IMR-90 (cell line): ENCODE data around the gene NAP1L1. TPM values are rescaled to one million over a fixed set of nuclear protein-coding genes. Genes with fewer than 3 reads are reported as not detected.

Experiments used
- ATAC-seq: fragments of 200-7000 bp; cut with Tn5 transposase; 2 replicates; pipeline ENCODE4 v1.9.1; 2020; ENCODE audit warnings: low read depth, mild to moderate bottlenecking, moderate library complexity
- BruUV-seq: library from RNA; stranded (reverse); fragments of 400-500 nt; replicated peaks from 2 replicates; lab custom pipeline; 2021; lab: Mats Ljungman, UMichigan
- CTCF ChIA-PET: fragments of 300-600 bp; formaldehyde crosslinking; extraction: SDS; loops from one replicate; lab custom pipeline; 2021; ENCODE audit warnings: antibody characterized with exemption; lab: Yijun Ruan, JAX
- POLR2A ChIA-PET: fragments of 300-600 bp; sonication (Branson Sonifier 250); formaldehyde crosslinking; loops from one replicate; lab custom pipeline; 2022; ENCODE audit warnings: antibody characterized with exemption; ENCODE audit not compliant: unreplicated experiment; lab: Charles Lee
- DNase-seq: peaks from one replicate; pipeline ENCODE4 v3.0.0; 2013
- H2AFZ ChIP-seq: replicated peaks from 2 replicates; pipeline ENCODE3; 2013; ENCODE audit warnings: low read length, mild to moderate bottlenecking; ENCODE audit not compliant: poor library complexity
- H2AK5ac ChIP-seq: 2 replicates; pipeline ENCODE4 v1.6.1; 2013; ENCODE audit warnings: low read depth, low read length, inconsistent platforms
- H2AK9ac ChIP-seq: replicated peaks from 2 replicates; pipeline ENCODE3; 2013; ENCODE audit warnings: mild to moderate bottlenecking, low read depth, low read length, moderate library complexity; ENCODE audit not compliant: poor library complexity
- H2BK120ac ChIP-seq: 2 replicates; pipeline ENCODE4 v1.6.1; 2013; ENCODE audit warnings: low read depth, low read length, inconsistent platforms
- H2BK15ac ChIP-seq: 3 replicates; pipeline ENCODE4 v1.6.1; 2013; ENCODE audit warnings: low read depth, low read length, inconsistent platforms
- H2BK20ac ChIP-seq: 2 replicates; pipeline ENCODE4 v1.6.1; 2013; ENCODE audit warnings: low read depth, mild to moderate bottlenecking, inconsistent platforms, low read length, moderate library complexity
- H2BK5ac ChIP-seq: 2 replicates; pipeline ENCODE4 v1.6.1; 2013; ENCODE audit warnings: mild to moderate bottlenecking, low read depth, low read length, inconsistent platforms; ENCODE audit not compliant: poor library complexity, severe bottlenecking
- H3K14ac ChIP-seq: replicated peaks from 2 replicates; pipeline ENCODE4 v1.6.1; 2013; ENCODE audit warnings: low read depth, low read length, inconsistent platforms
- H3K18ac ChIP-seq: 2 replicates; pipeline ENCODE4 v1.6.1; 2013; ENCODE audit warnings: low read depth, low read length, control low read depth
- H3K23ac ChIP-seq: 2 replicates; pipeline ENCODE4 v1.6.1; 2013; ENCODE audit warnings: low read depth, low read length, inconsistent platforms
- H3K27ac ChIP-seq: 2 replicates; pipeline ENCODE4 v1.5.1; 2013; ENCODE audit warnings: mild to moderate bottlenecking, control low read depth, low read length; ENCODE audit not compliant: insufficient read depth
- H3K27me3 ChIP-seq: 2 replicates; pipeline ENCODE4 v1.6.1; 2013; ENCODE audit warnings: low read length; ENCODE audit not compliant: control insufficient read depth, insufficient read depth
- H3K36me3 ChIP-seq: 2 replicates; pipeline ENCODE4 v1.6.1; 2013; ENCODE audit warnings: low read length, mixed read lengths; ENCODE audit not compliant: control insufficient read depth, insufficient read depth
- H3K4ac ChIP-seq: 2 replicates; pipeline ENCODE4 v1.6.1; 2013; ENCODE audit warnings: low read depth, low read length, inconsistent platforms
- H3K4me1 ChIP-seq: 2 replicates; pipeline ENCODE4 v1.6.1; 2013; ENCODE audit warnings: low read length, mixed read lengths; ENCODE audit not compliant: control insufficient read depth, insufficient read depth
- H3K4me2 ChIP-seq: 2 replicates; pipeline ENCODE4 v1.6.1; 2013; ENCODE audit warnings: low read depth, mild to moderate bottlenecking, control low read depth, low read length, moderate library complexity
- H3K4me3 ChIP-seq: 2 replicates; pipeline ENCODE4 v1.5.1; 2013; ENCODE audit warnings: low read depth, mild to moderate bottlenecking, control low read depth, low read length, moderate library complexity; ENCODE audit not compliant: insufficient read depth
- H3K56ac ChIP-seq: 2 replicates; pipeline ENCODE4 v1.6.1; 2013; ENCODE audit warnings: low read length, inconsistent platforms; ENCODE audit not compliant: insufficient read depth; ENCODE audit errors: extremely low read depth
- H3K79me1 ChIP-seq, 2 experiments: 2 replicates each; pipeline ENCODE4 v1.6.1; 2013; ENCODE audit warnings: low read length in 2 of 2, inconsistent platforms in 1 of 2, low read depth in 1 of 2
- H3K9ac ChIP-seq: 2 replicates; pipeline ENCODE4 v1.6.1; 2013; ENCODE audit warnings: low read depth, low read length, control low read depth
- H3K9me1 ChIP-seq: 2 replicates; pipeline ENCODE4 v1.6.1; 2013; ENCODE audit warnings: low read length, inconsistent platforms; ENCODE audit not compliant: insufficient read depth
- H3K9me3 ChIP-seq: 2 replicates; pipeline ENCODE4 v1.6.1; 2013; ENCODE audit warnings: low read length; ENCODE audit not compliant: control insufficient read depth, insufficient read depth
- H4K20me1 ChIP-seq: 2 replicates; pipeline ENCODE4 v1.6.1; 2013; ENCODE audit warnings: low read length, inconsistent platforms; ENCODE audit not compliant: insufficient read depth
- H4K5ac ChIP-seq: 2 replicates; pipeline ENCODE4 v1.6.1; 2013; ENCODE audit warnings: mild to moderate bottlenecking, low read depth, low read length, control low read depth
- H4K8ac ChIP-seq, 2 experiments: 2 replicates each; pipeline ENCODE4 v1.6.1; 2013; ENCODE audit warnings: low read depth in 2 of 2, low read length in 2 of 2, control low read depth in 1 of 2, inconsistent platforms in 1 of 2
- H4K91ac ChIP-seq: 2 replicates; pipeline ENCODE4 v1.6.1; 2013; ENCODE audit warnings: low read depth, low read length, inconsistent platforms; ENCODE audit not compliant: insufficient read depth
- BHLHE40 ChIP-seq: fragments of 150-350 bp; IDR thresholded peaks from 2 replicates; pipeline ENCODE4 v1.6.1; 2016; ENCODE audit warnings: mild to moderate bottlenecking, low read depth, low read length
- CEBPB ChIP-seq: IDR thresholded peaks from 2 replicates; pipeline ENCODE4 v1.6.1; 2012; ENCODE audit warnings: low read depth, low read length, improper control_type of control experiment
- CHD1 ChIP-seq: IDR thresholded peaks from 2 replicates; pipeline ENCODE4 v1.6.1; 2012; ENCODE audit warnings: low read depth, low read length, improper control_type of control experiment
- FOS ChIP-seq: fragments of 150-350 bp; IDR thresholded peaks from 2 replicates; pipeline ENCODE4 v1.6.1; 2016; ENCODE audit warnings: low read depth, low read length
- MAFK ChIP-seq: IDR thresholded peaks from 2 replicates; pipeline ENCODE4 v1.6.1; 2012; ENCODE audit warnings: low read depth, low read length, improper control_type of control experiment
- MXI1 ChIP-seq: IDR thresholded peaks from 2 replicates; pipeline ENCODE4 v1.6.1; 2012; ENCODE audit warnings: low read depth, mild to moderate bottlenecking, low read length, moderate library complexity, borderline replicate concordance
- NFE2L2 ChIP-seq: fragments of 150-350 bp; IDR thresholded peaks from 2 replicates; pipeline ENCODE4 v1.6.1; 2016; ENCODE audit warnings: low read depth, mild to moderate bottlenecking, low read length
- POLR2A ChIP-seq: IDR thresholded peaks from 2 replicates; pipeline ENCODE4 v1.6.1; 2012; ENCODE audit warnings: mild to moderate bottlenecking, low read depth, low read length
- RAD21 ChIP-seq: IDR thresholded peaks from 2 replicates; pipeline ENCODE4 v1.6.1; 2012; ENCODE audit warnings: low read length, improper control_type of control experiment
- RCOR1 ChIP-seq: IDR thresholded peaks from 2 replicates; pipeline ENCODE4 v1.6.1; 2012; ENCODE audit warnings: mild to moderate bottlenecking, low read length, improper control_type of control experiment; ENCODE audit not compliant: insufficient replicate concordance
- RFX5 ChIP-seq: IDR thresholded peaks from 2 replicates; pipeline ENCODE4 v1.8.0; 2012; ENCODE audit warnings: low read depth, mild to moderate bottlenecking, low read length, moderate library complexity
- SMC3 ChIP-seq: fragments of 150-350 bp; IDR thresholded peaks from 2 replicates; pipeline ENCODE4 v1.6.1; 2016; ENCODE audit warnings: low read depth, mild to moderate bottlenecking, antibody characterized with exemption, low read length, moderate library complexity
- WGBS, 2 experiments: methylation state at CpG; one replicate each; pipeline versions ENCODE4 v1.1.5 to v1.1.7; 2013; ENCODE audit warnings: missing lambda C conversion rate in 2 of 2; ENCODE audit not compliant: insufficient read length in 1 of 2; ENCODE audit errors: extremely low coverage in 2 of 2; 5-methylcytosine and 5-hydroxymethylcytosine counted together
- dilution Hi-C: fragments of 300-500 bp; cut with HindIII; formaldehyde crosslinking; loops from one replicate; pipeline ENCODE4 v1.14.3; 2018; ENCODE audit warnings: low sequenced_read_pairs; ENCODE audit not compliant: unreplicated experiment
- in situ Hi-C: fragments of 300-500 bp; cut with MboI; formaldehyde crosslinking; loops from 3 replicates; pipeline ENCODE4 v1.14.3; 2019; ENCODE audit warnings: low sequenced_read_pairs, inconsistent platforms, mixed read lengths
- intact Hi-C: fragments of 100-400 bp; cut with micrococcal nuclease; formaldehyde crosslinking; loops from 2 replicates; pipeline ENCODE4 v1.10.0; 2022
- polyA plus RNA-seq, 3 experiments: library from polyadenylated mRNA; depleted of rRNA; stranded (reverse); fragments of >200 nt; gene quantifications; 2 replicates each; pipeline ENCODE4 v1.2.3, GENCODE V29; 2012; ENCODE audit warnings: low replicate concordance in 1 of 3
- total RNA-seq: library from RNA; depleted of rRNA; stranded (reverse); fragments of >200 nt; gene quantifications from 2 replicates; pipeline ENCODE4 v1.2.3, GENCODE V29; 2012
- TF ChIP-seq, protein P1 (sequence below): fragments of 150-350 bp; IDR thresholded peaks from 2 replicates; pipeline ENCODE4 v1.6.1; 2016; ENCODE audit warnings: low read depth, mild to moderate bottlenecking, low read length, moderate library complexity, borderline replicate concordance
- TF ChIP-seq, protein P2 (sequence below): fragments of 150-350 bp; IDR thresholded peaks from 2 replicates; pipeline ENCODE4 v1.6.1; 2017; ENCODE audit warnings: mild to moderate bottlenecking, antibody characterized with exemption, low read length, low read depth

NAP1L1 gene
- total and polyA plus RNA-seq, 2 of the 4 experiments (the other 2 are of a cell fraction): 86.4 to 200 TPM

DNA sequence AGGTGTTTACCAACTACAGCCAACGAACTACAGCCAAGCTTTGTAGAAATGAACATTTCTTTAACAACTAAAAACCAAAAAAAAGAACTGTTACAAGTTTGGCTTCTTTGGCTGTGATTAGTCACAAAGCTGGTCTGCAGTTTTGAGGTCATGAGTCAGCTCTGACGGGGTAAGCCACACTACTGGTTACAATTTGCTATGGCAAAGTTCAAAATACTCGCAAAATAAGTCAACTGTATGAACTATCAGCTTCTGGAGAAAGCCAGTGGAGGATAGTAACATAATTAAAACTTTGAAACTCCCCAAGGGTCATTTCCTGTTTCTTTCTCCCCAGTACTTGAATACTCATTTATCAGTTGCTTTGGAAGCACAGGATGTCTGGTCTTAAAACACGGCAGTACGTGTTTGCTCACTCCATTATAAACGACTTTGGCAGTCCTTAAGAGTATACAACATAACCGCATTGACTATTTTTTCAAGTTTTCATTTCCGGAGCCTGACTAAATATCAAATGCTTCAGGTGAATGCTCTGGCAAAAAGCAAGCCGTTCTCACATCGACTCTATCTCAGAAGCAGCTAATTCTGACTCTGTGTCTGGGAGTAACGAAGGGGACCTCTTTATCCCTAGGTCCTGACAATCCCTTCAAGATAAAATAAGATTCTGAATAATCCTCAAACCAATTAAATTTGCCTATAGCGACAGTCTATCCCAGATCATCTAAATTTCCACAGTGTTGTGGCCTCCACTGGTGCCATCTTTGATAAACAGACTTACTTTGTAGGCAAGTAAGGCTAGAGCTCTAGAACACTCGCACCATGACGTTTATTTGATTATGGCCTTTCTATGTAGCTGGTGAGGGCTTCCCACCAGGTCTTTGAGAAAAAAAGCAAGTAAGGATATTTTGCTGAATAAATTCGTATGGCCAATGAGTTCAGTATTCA, 63.5 kb downstream of the NAP1L1 start:
- peak overlapping the region; percentile 100 for H2BK120ac ChIP-seq
- peak overlapping the region; percentile 99 for H2BK20ac ChIP-seq
- peak overlapping the region; percentile 100 for H4K5ac ChIP-seq
- dilution Hi-C loops: no loop called here
- 0% methylated on average over 3 of the region's 15 CpGs; no CpG with 5 or more reads in 1 of the 2 experiments for WGBS, 2 experiments
- H3K79me1 ChIP-seq: peaks cover 0 to 24% of the 10 kb centered on the region in 2 experiments; a peak in 3 of 4 replicates
- no peaks in the 10 kb centered on the region for H3K27me3 ChIP-seq
- peak overlapping the region; percentile 93 for H3K4me2 ChIP-seq
- DNase-seq (peak; percentile 99), ATAC-seq (peak; percentile 70)
- H3K36me3 ChIP-seq: no peaks in the 10 kb centered on the region
- intact Hi-C loops: loop anchor here (2.0 kb wide), 1 partner anchor 68 kb away; no protein-coding TSS in a partner anchor
- in situ Hi-C loops: loop anchor here (5.0 to 10.0 kb wide), 2 partner anchors 69 to 326 kb away; no protein-coding TSS in a partner anchor
- peak overlapping the region; percentile 97 for H4K91ac ChIP-seq
- ChIA-PET POLR2A (interaction anchor here (0.6 to 0.7 kb wide), 2 partner anchors 25 to 62 kb away, joined by 3 read pairs; no protein-coding TSS in a partner anchor), CTCF (interaction anchor here (0.6 to 1.2 kb wide), 2 partner anchors 74 to 623 kb away, joined by 3 to 4 read pairs; no protein-coding TSS in a partner anchor)
- peak overlapping the region; percentile 100 for H3K18ac ChIP-seq
- H2BK5ac ChIP-seq: peak overlapping the region; percentile 91
- peaks cover 8% of the 10 kb centered on the region; the same call in 1 of the 2 replicates for H3K9me1 ChIP-seq
- H3K4me3 ChIP-seq: peak overlapping the region; percentile 16; the same call in 1 of the 2 replicates
- H2BK15ac ChIP-seq: peak overlapping the region; percentile 95; the same call in 2 of the 3 replicates
- peak overlapping the region; percentile 90 for H3K27ac ChIP-seq
- no peak overlapping the region for H2AFZ ChIP-seq
- H3K23ac ChIP-seq: peak overlapping the region; percentile 99
- H3K56ac ChIP-seq: peak overlapping the region; percentile 99
- peak overlapping the region; percentile 89 to 96 for H4K8ac ChIP-seq
- H3K4me1 ChIP-seq: peaks cover 17% of the 10 kb centered on the region
- H3K4ac ChIP-seq: peak overlapping the region; percentile 100
- H2AK9ac ChIP-seq: no peak overlapping the region
- peak overlapping the region; percentile 87; the same call in 1 of the 2 replicates for H3K9ac ChIP-seq
- peaks cover 7% of the 10 kb centered on the region; the same call in 1 of the 2 replicates for H4K20me1 ChIP-seq
- TSS peak; percentile 99 for BruUV-seq
- no peaks in the 10 kb centered on the region for H3K9me3 ChIP-seq
- peak overlapping the region; percentile 97 for H2AK5ac ChIP-seq
- H3K14ac ChIP-seq: peak overlapping the region; percentile 100
- TF ChIP-seq RAD21 (peak; percentile 19), POLR2A (peak; percentile 72; the same call in 1 of the 2 replicates), MAFK (peak; percentile 53; the same call in 1 of the 2 replicates), RFX5 (no peak), NFE2L2 (no peak; the same call in 1 of the 2 replicates), CEBPB (no peak), BHLHE40 (peak; percentile 28; the same call in 1 of the 2 replicates), SMC3 (no peak), RCOR1 (peak; percentile 17), CHD1 (no peak), MXI1 (no peak), FOS (peak; percentile 92)
- TF ChIP-seq, protein P1, sequence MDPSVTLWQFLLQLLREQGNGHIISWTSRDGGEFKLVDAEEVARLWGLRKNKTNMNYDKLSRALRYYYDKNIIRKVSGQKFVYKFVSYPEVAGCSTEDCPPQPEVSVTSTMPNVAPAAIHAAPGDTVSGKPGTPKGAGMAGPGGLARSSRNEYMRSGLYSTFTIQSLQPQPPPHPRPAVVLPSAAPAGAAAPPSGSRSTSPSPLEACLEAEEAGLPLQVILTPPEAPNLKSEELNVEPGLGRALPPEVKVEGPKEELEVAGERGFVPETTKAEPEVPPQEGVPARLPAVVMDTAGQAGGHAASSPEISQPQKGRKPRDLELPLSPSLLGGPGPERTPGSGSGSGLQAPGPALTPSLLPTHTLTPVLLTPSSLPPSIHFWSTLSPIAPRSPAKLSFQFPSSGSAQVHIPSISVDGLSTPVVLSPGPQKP: no peak
- TF ChIP-seq, protein P2, sequence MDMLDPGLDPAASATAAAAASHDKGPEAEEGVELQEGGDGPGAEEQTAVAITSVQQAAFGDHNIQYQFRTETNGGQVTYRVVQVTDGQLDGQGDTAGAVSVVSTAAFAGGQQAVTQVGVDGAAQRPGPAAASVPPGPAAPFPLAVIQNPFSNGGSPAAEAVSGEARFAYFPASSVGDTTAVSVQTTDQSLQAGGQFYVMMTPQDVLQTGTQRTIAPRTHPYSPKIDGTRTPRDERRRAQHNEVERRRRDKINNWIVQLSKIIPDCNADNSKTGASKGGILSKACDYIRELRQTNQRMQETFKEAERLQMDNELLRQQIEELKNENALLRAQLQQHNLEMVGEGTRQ: no peak
